OCI-LY7 (cell line): ENCODE results near the gene CBLC. TPM values are rescaled to one million over a fixed set of nuclear protein-coding genes. Genes with fewer than 3 reads are reported as not detected.

Experiments
- BruUV-seq: library from RNA; stranded (reverse); fragments of 400-500 nt; replicated peaks from 2 replicates; lab custom pipeline; 2021; lab: Mats Ljungman, UMichigan
- CTCF ChIA-PET: fragments of 300-600 bp; sonication (Branson Sonifier 250); formaldehyde crosslinking; loops from one replicate; lab custom pipeline; 2022; ENCODE audit warnings: antibody characterized with exemption; ENCODE audit not compliant: unreplicated experiment; lab: Charles Lee
- POLR2A ChIA-PET: fragments of 300-600 bp; sonication (Branson Sonifier 250); formaldehyde crosslinking; loops from one replicate; lab custom pipeline; 2022; ENCODE audit warnings: antibody characterized with exemption; lab: Charles Lee
- DNase-seq: peaks from one replicate; pipeline ENCODE4 v3.0.0-alpha.2; 2015; ENCODE audit warnings: low spot score
- H2AFZ ChIP-seq: fragments of 200-600 bp; sonication (generic), shearing (Covaris generic); 2 replicates; pipeline ENCODE4 v1.6.1; 2014; ENCODE audit warnings: mild to moderate bottlenecking, antibody characterized with exemption, low read length, moderate library complexity
- H3K27ac ChIP-seq: fragments of 200-600 bp; sonication (generic); 2 replicates; pipeline ENCODE4 v1.5.1; 2014; ENCODE audit warnings: mixed run types, low read depth, mild to moderate bottlenecking, moderate library complexity, low read length, inconsistent platforms; ENCODE audit not compliant: poor library complexity, severe bottlenecking
- H3K36me3 ChIP-seq: fragments of 200-600 bp; sonication (generic); 2 replicates; pipeline ENCODE4 v1.6.1; 2014; ENCODE audit warnings: mild to moderate bottlenecking, antibody characterized with exemption, low read length, moderate library complexity, mixed read lengths; ENCODE audit not compliant: insufficient read depth
- H3K4me1 ChIP-seq: fragments of 200-600 bp; sonication (generic); 2 replicates; pipeline ENCODE4 v1.5.1; 2014; ENCODE audit warnings: mild to moderate bottlenecking, low read length; ENCODE audit not compliant: insufficient read depth, poor library complexity, severe bottlenecking
- H3K4me2 ChIP-seq: fragments of 200-600 bp; sonication (generic); 2 replicates; pipeline ENCODE4 v1.6.1; 2014; ENCODE audit warnings: mild to moderate bottlenecking, low read length
- H3K4me3 ChIP-seq: fragments of 200-600 bp; sonication (generic); 2 replicates; pipeline ENCODE4 v1.5.1; 2014; ENCODE audit warnings: mild to moderate bottlenecking, low read depth, low read length; ENCODE audit not compliant: poor library complexity, severe bottlenecking
- H3K79me2 ChIP-seq: fragments of 200-600 bp; sonication (generic); 2 replicates; pipeline ENCODE4 v1.6.1; 2016; ENCODE audit warnings: low read depth, mild to moderate bottlenecking, low read length, moderate library complexity, mixed read lengths; ENCODE audit not compliant: insufficient read depth
- H3K9me2 ChIP-seq: fragments of 200-600 bp; sonication (generic); 2 replicates; pipeline ENCODE4 v1.6.1; 2016; ENCODE audit warnings: mild to moderate bottlenecking, low read length, mixed read lengths; ENCODE audit not compliant: insufficient read depth
- H3K9me3 ChIP-seq: fragments of 200-600 bp; sonication (generic); 2 replicates; pipeline ENCODE4 v1.6.1; 2014; ENCODE audit warnings: mild to moderate bottlenecking, mixed run types, low read length, mixed read lengths
- H4K20me1 ChIP-seq: fragments of 200-600 bp; sonication (generic); 2 replicates; pipeline ENCODE4 v1.6.1; 2014; ENCODE audit warnings: mild to moderate bottlenecking, antibody characterized with exemption, low read length, moderate library complexity, mixed read lengths; ENCODE audit not compliant: insufficient read depth
- EZH2phosphoT487 ChIP-seq: fragments of 200-600 bp; sonication (generic); IDR thresholded peaks from 2 replicates; pipeline ENCODE4 v1.6.1; 2018; ENCODE audit warnings: low read depth, borderline replicate concordance, mild to moderate bottlenecking, mixed run types, antibody characterized with exemption, low read length, moderate library complexity, mixed read lengths
- intact Hi-C: fragments of 100-400 bp; cut with micrococcal nuclease; formaldehyde crosslinking; loops from one replicate; pipeline ENCODE4 v1.10.0; 2022; ENCODE audit not compliant: unreplicated experiment
- total RNA-seq, 2 experiments: library from RNA; depleted of rRNA in 1 of 2; stranded (reverse); fragments of >200 nt in 1 of 2; shearing (Covaris generic) in 1 of 2; gene quantifications; 2 replicates each; pipeline ENCODE4 v1.2.3, GENCODE V29; 2014 to 2022
- TF ChIP-seq, protein P1 (sequence below): fragments of 200-600 bp; sonication (generic); conservative IDR thresholded peaks from 2 replicates; pipeline ENCODE4 v1.5.1; 2014; ENCODE audit warnings: mild to moderate bottlenecking, antibody characterized with exemption, low read length, moderate library complexity, mixed read lengths

Gene CBLC
- total RNA-seq, 2 experiments from 2014 or later: not detected

DNA sequence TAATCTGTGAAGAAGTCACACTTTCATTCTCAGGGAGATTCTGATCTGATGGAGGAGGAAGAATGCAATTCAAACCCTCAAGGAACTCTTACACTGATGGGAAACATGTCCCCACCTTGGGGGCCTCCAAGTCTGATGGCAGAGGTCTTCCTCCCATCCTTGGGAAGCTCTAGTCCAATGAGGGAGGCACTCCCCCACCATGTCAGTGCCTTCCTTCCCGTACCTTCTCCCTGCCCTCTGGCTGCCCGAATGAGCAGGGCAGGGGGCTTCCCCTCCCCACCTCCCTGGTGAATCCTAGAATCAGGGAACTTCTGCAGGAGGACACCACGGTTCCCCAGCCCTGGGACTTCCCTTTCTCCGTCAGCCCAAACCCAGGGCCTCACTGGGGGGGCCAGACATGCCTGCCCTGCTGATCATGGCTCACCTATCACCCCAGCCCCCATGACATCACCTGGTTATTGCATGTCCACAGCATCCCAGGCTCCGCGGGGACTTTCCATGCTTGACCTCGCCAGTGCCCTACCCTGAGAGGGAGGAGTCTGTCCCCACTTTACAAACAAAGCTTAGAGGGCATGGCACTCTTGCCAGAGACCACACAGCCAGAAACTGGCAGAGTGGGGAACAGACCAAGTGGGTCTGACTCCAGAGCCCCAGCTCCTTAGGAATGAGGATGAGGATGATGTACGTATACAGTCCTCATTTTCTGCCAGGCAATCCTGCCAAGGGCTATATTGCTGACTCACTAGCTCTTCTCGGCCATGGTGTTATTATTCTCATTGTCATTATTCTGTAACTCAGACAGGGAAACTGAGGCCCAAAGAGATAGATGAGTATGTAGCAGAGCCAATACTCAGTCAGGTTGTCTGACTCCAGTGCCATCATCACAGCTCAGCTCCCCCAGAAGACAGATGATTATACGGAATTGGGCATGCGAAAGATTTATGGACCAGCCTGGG, 38.8 kb upstream of the CBLC start:
- no peaks in the 10 kb centered on the region for H3K9me2 ChIP-seq
- H2AFZ ChIP-seq: no peak overlapping the region
- no peaks in the 10 kb centered on the region for H3K9me3 ChIP-seq
- H3K79me2 ChIP-seq: no peaks in the 10 kb centered on the region
- H4K20me1 ChIP-seq: no peaks in the 10 kb centered on the region
- no TSS peak for BruUV-seq
- POLR2A ChIA-PET: interaction anchor here (0.6 kb wide), 1 partner anchor 34 kb away, joined by 5 read pairs; no protein-coding TSS in a partner anchor
- CTCF ChIA-PET: interaction anchor here (0.9 kb wide), 1 partner anchor 32 kb away, joined by 3 read pairs; no protein-coding TSS in a partner anchor
- no peak for TF ChIP-seq EZH2phosphoT487
- TF ChIP-seq, protein P1, sequence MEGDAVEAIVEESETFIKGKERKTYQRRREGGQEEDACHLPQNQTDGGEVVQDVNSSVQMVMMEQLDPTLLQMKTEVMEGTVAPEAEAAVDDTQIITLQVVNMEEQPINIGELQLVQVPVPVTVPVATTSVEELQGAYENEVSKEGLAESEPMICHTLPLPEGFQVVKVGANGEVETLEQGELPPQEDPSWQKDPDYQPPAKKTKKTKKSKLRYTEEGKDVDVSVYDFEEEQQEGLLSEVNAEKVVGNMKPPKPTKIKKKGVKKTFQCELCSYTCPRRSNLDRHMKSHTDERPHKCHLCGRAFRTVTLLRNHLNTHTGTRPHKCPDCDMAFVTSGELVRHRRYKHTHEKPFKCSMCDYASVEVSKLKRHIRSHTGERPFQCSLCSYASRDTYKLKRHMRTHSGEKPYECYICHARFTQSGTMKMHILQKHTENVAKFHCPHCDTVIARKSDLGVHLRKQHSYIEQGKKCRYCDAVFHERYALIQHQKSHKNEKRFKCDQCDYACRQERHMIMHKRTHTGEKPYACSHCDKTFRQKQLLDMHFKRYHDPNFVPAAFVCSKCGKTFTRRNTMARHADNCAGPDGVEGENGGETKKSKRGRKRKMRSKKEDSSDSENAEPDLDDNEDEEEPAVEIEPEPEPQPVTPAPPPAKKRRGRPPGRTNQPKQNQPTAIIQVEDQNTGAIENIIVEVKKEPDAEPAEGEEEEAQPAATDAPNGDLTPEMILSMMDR: no peak
- no peak for DNase-seq
- no peak overlapping the region for H3K4me3 ChIP-seq
- H3K4me1 ChIP-seq: peaks cover 21% of the 10 kb centered on the region
- intact Hi-C loops: no loop called here
- no peak overlapping the region for H3K4me2 ChIP-seq
- no peak overlapping the region for H3K27ac ChIP-seq
- no peaks in the 10 kb centered on the region for H3K36me3 ChIP-seq

DNA sequence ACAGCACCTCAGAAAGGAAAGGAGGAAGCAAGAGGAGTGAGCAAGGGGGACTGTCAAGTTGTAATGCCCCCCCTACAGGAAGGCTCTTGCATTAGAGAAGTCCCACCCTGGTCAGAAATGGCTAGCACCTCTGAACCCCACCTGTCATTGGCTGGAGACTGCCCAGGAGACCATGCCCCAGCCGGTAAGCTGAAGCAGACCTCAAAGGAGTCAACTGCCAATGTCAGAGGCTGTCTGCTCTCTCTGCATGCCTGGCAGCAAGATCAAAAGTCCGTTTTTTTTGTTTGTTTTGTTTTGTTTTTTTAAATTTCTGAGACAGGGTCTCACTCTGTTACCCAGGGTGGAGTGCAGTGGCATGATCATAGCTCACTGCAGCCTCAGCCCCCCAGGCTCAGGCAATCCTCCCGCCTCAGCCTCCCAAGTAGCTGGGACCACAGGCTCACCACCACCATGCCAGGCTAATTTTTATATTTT, 37.3 kb upstream of the CBLC start:
- H4K20me1 ChIP-seq: no peaks in the 10 kb centered on the region
- peak overlapping the region; percentile 42 for H3K4me2 ChIP-seq
- POLR2A ChIA-PET: no interaction called here
- H3K9me2 ChIP-seq: no peaks in the 10 kb centered on the region
- no peaks in the 10 kb centered on the region for H3K9me3 ChIP-seq
- DNase-seq: peak; percentile 64
- peaks cover 25% of the 10 kb centered on the region for H3K4me1 ChIP-seq
- no peak overlapping the region for H3K27ac ChIP-seq
- H2AFZ ChIP-seq: peak overlapping the region; percentile 65; the same call in 1 of the 2 replicates
- no TSS peak for BruUV-seq
- TF ChIP-seq EZH2phosphoT487: no peak
- TF ChIP-seq, protein P1: peak; percentile 63
- no peak overlapping the region for H3K4me3 ChIP-seq
- H3K36me3 ChIP-seq: no peaks in the 10 kb centered on the region
- CTCF ChIA-PET: no interaction called here
- intact Hi-C loops: no loop called here
- no peaks in the 10 kb centered on the region for H3K79me2 ChIP-seq
